Keratinocyte (primary cell): ENCODE data around the gene RALGAPA2. TPM values are rescaled to one million over a fixed set of nuclear protein-coding genes. Genes with fewer than 3 reads are reported as not detected.

Experiments used
- DNase-seq: peaks from one replicate; pipeline ENCODE4 v3.0.0-alpha.2; 2011; ENCODE audit warnings: low read depth, missing footprints, low spot score
- FAIRE-seq: peaks from 2 replicates; lab custom pipeline; 2011; peaks lifted over from hg19 to GRCh38; lab: Jason Lieb, UNC
- H2AFZ ChIP-seq: 2 replicates; pipeline ENCODE4 v1.6.0; 2012; ENCODE audit warnings: low read length, control low read depth, inconsistent platforms; ENCODE audit not compliant: control insufficient read depth
- H3K27ac ChIP-seq: 2 replicates; pipeline ENCODE4 v1.5.1; 2011; ENCODE audit warnings: low read length; ENCODE audit not compliant: control insufficient read depth, insufficient read depth
- H3K27me3 ChIP-seq: 3 replicates; pipeline ENCODE4 v1.6.0; 2011; ENCODE audit warnings: low read length; ENCODE audit not compliant: control insufficient read depth, insufficient read depth; ENCODE audit errors: extremely low read depth
- H3K36me3 ChIP-seq, 2 experiments: 2 replicates in 1 of 2; 3 replicates in 1 of 2; pipeline ENCODE4 v1.5.1; 2011; ENCODE audit warnings: low read length in 2 of 2, mild to moderate bottlenecking in 1 of 2; ENCODE audit not compliant: control insufficient read depth in 2 of 2, insufficient read depth in 2 of 2; ENCODE audit errors: extremely low read depth in 1 of 2
- H3K4me1 ChIP-seq: 3 replicates; pipeline ENCODE4 v1.5.1; 2011; ENCODE audit warnings: low read length; ENCODE audit not compliant: control insufficient read depth, insufficient read depth; ENCODE audit errors: extremely low read depth
- H3K4me2 ChIP-seq: 3 replicates; pipeline ENCODE4 v1.6.0; 2011; ENCODE audit warnings: low read depth, low read length; ENCODE audit not compliant: control insufficient read depth, insufficient read depth; ENCODE audit errors: extremely low read depth
- H3K4me3 ChIP-seq, 3 experiments: fragments of 200-600 bp in 1 of 3; sonication (generic) in 1 of 3; 2 replicates in 2 of 3; 3 replicates in 1 of 3; pipeline ENCODE4 v1.5.1; 2011 to 2016; ENCODE audit warnings: low read length in 3 of 3, mild to moderate bottlenecking in 3 of 3, control low read depth in 2 of 3, inconsistent platforms in 1 of 3, low read depth in 1 of 3, mixed read lengths in 1 of 3, mixed run types in 1 of 3, moderate library complexity in 1 of 3; ENCODE audit not compliant: control insufficient read depth in 2 of 3, insufficient read depth in 2 of 3; ENCODE audit errors: extremely low read depth in 1 of 3
- H3K79me2 ChIP-seq: 2 replicates; pipeline ENCODE4 v1.6.0; 2012; ENCODE audit warnings: low read length; ENCODE audit not compliant: control insufficient read depth, insufficient read depth
- H3K9ac ChIP-seq: 3 replicates; pipeline ENCODE4 v1.6.0; 2011; ENCODE audit warnings: low read length; ENCODE audit not compliant: control insufficient read depth, insufficient read depth; ENCODE audit errors: extremely low read depth
- H3K9me1 ChIP-seq: 3 replicates; pipeline ENCODE4 v1.6.0; 2011; ENCODE audit warnings: low read length; ENCODE audit not compliant: control insufficient read depth, insufficient read depth; ENCODE audit errors: extremely low read depth
- H3K9me3 ChIP-seq: 2 replicates; pipeline ENCODE4 v1.5.1; 2012; ENCODE audit warnings: low read depth, low read length; ENCODE audit not compliant: control insufficient read depth
- H4K20me1 ChIP-seq: 3 replicates; pipeline ENCODE4 v1.6.0; 2011; ENCODE audit warnings: low read length; ENCODE audit not compliant: control insufficient read depth, insufficient read depth; ENCODE audit errors: extremely low read depth
- CTCF ChIP-seq, 3 experiments: IDR thresholded peaks in 1 of 3; conservative IDR thresholded peaks in 1 of 3; optimal IDR thresholded peaks in 1 of 3; 2 replicates in 2 of 3; 3 replicates in 1 of 3; pipeline versions ENCODE3 to v1.5.1; 2011; ENCODE audit warnings: low read length in 3 of 3, mild to moderate bottlenecking in 3 of 3, moderate library complexity in 2 of 3, control low read depth in 1 of 3, inconsistent platforms in 1 of 3; ENCODE audit not compliant: insufficient read depth in 2 of 3; ENCODE audit errors: extremely low read depth in 1 of 3
- EZH2 ChIP-seq: IDR thresholded peaks from one replicate; pipeline ENCODE4 v1.6.1; 2012; ENCODE audit warnings: inconsistent platforms, mild to moderate bottlenecking, low read length, moderate library complexity
- dilution Hi-C: fragments of 300-500 bp; cut with MboI; formaldehyde crosslinking; loops from one replicate; pipeline ENCODE4 v1.7.0; 2020; ENCODE audit warnings: low sequenced_read_pairs; ENCODE audit not compliant: extremely low pct_ligation_motif_present
- polyA plus RNA-seq, 5 experiments: library from polyadenylated mRNA; depleted of rRNA in 3 of 5; stranded (reverse) in 3 of 5; stranded (forward) in 1 of 5; unstranded in 1 of 5; fragments of >200 nt; gene quantifications; 1 replicate in 1 of 5; 2 replicates in 3 of 5; 3 replicates in 1 of 5; pipeline versions ENCODE4 v1.2.1 to v1.2.3, GENCODE V29; 2011 to 2012; ENCODE audit warnings: missing spikeins in 2 of 5, low read depth in 1 of 5, low replicate concordance in 1 of 5

RALGAPA2 gene
- polyA plus RNA-seq, 1 donor (not counting 4 experiments of a cell fraction or from before 2014, with no cell fraction given): 3.2 TPM

- H3K79me2 ChIP-seq: no peaks in the 10 kb centered on the region
- no peak overlapping the region for H3K27ac ChIP-seq
- no peaks in the 10 kb centered on the region for H3K9me1 ChIP-seq
- no peak for FAIRE-seq
- peaks cover 15% of the 10 kb centered on the region for H3K4me1 ChIP-seq
- no peaks in the 10 kb centered on the region for H3K9me3 ChIP-seq
- H2AFZ ChIP-seq: no peak overlapping the region
- TF ChIP-seq CTCF (optimal IDR thresholded peaks at IDR 0.05 in 1 of 3, IDR thresholded peaks at IDR 0.05 in 1 of 3, conservative IDR thresholded peaks at IDR 0.05 in 1 of 3; ENCODE audit: extremely low read depth in 1 of 3, insufficient read depth in 2 of 3, low read length in 3 of 3) (no peak), EZH2 (no peak)
- H3K36me3 ChIP-seq: no peaks in the 10 kb centered on the region
- dilution Hi-C loops: no loop called here
- no peak overlapping the region for H3K4me2 ChIP-seq
- H3K9ac ChIP-seq: no peak overlapping the region
- no peaks in the 10 kb centered on the region for H4K20me1 ChIP-seq
- H3K27me3 ChIP-seq: no peaks in the 10 kb centered on the region
- H3K4me3 ChIP-seq: no peak overlapping the region
- DNase-seq: no peak
These were observed 107.5 kb downstream of the RALGAPA2 start for GRCh38 chr20:20604907-20605306.

DNA sequence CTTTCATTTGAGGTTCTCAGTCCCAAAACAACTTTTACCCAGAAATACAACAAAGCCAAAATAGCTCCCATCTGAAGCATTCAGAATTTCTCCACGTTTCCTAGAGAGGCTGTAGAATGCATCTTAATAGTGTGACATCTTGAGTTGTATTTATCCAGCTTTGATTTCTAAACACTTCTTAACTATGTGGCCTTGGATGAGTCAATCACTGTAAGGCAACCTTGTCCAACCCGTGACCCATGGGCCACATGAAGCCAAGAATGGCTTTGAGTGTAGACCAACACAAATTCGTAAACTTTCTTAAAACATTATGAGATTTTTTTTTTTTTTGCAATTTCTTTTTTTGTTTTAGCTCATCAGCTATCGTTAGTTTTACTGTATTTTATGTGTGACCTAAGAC lies 108.1 kb downstream of the RALGAPA2 start:
- Histone ChIP-seq H3K9me1 (no peaks in the 10 kb centered on the region), H4K20me1 (no peaks in the 10 kb centered on the region), H3K4me2 (no peak overlapping the region), H3K79me2 (no peaks in the 10 kb centered on the region), H3K36me3 (no peaks in the 10 kb centered on the region), H3K9ac (no peak overlapping the region), H3K27ac (no peak overlapping the region), H3K9me3 (no peaks in the 10 kb centered on the region), H3K4me3 (no peak overlapping the region), H2AFZ (no peak overlapping the region), H3K4me1 (peaks cover 15% of the 10 kb centered on the region), H3K27me3 (no peaks in the 10 kb centered on the region)
- FAIRE-seq (no peak), DNase-seq (no peak)
- TF ChIP-seq EZH2 (no peak), CTCF (optimal IDR thresholded peaks at IDR 0.05 in 1 of 3, IDR thresholded peaks at IDR 0.05 in 1 of 3, conservative IDR thresholded peaks at IDR 0.05 in 1 of 3; ENCODE audit: extremely low read depth in 1 of 3, insufficient read depth in 2 of 3, low read length in 3 of 3) (no peak)
- dilution Hi-C loops: no loop called here
